KMS-11 (cell line): ENCODE results near the gene AATK.

Source experiments
- H2AFZ ChIP-seq: fragments of 200-600 bp; sonication (generic); 2 replicates; pipeline ENCODE4 v1.6.1; 2016; ENCODE audit warnings: antibody characterized with exemption, mixed run types, low read depth
- H3K27ac ChIP-seq: fragments of 200-600 bp; sonication (generic); 2 replicates; pipeline ENCODE4 v1.6.1; 2016; ENCODE audit warnings: mild to moderate bottlenecking, mixed run types
- H3K27me3 ChIP-seq: fragments of 200-600 bp; sonication (generic); 2 replicates; pipeline ENCODE4 v1.6.1; 2017; ENCODE audit warnings: mild to moderate bottlenecking, low read depth, mixed run types, moderate library complexity; ENCODE audit not compliant: insufficient read depth
- H3K36me3 ChIP-seq: fragments of 200-600 bp; sonication (generic); 2 replicates; pipeline ENCODE4 v1.6.1; 2017; ENCODE audit warnings: mild to moderate bottlenecking, mixed run types; ENCODE audit not compliant: insufficient read depth
- H3K4me1 ChIP-seq: fragments of 200-600 bp; sonication (generic); 2 replicates; pipeline ENCODE4 v1.6.1; 2016; ENCODE audit warnings: mild to moderate bottlenecking, low read depth, mixed run types; ENCODE audit not compliant: poor library complexity, severe bottlenecking
- H3K4me2 ChIP-seq: fragments of 200-600 bp; sonication (generic); 2 replicates; pipeline ENCODE4 v1.7.0; 2016; ENCODE audit warnings: mild to moderate bottlenecking, mixed run types
- H3K4me3 ChIP-seq: fragments of 200-600 bp; sonication (generic); IDR thresholded peaks from 2 replicates; pipeline ENCODE4 v1.6.1; 2017; ENCODE audit warnings: low read depth, low read length, mixed read lengths; ENCODE audit not compliant: insufficient read depth
- H3K79me2 ChIP-seq: fragments of 200-600 bp; sonication (generic); 2 replicates; pipeline ENCODE4 v1.6.1; 2016; ENCODE audit warnings: low read depth, mixed run types; ENCODE audit not compliant: insufficient read depth
- H3K9ac ChIP-seq: fragments of 200-600 bp; sonication (generic); 2 replicates; pipeline ENCODE4 v1.6.1; 2016; ENCODE audit warnings: mild to moderate bottlenecking, mixed run types
- H4K20me1 ChIP-seq: fragments of 200-600 bp; sonication (generic); 2 replicates; pipeline ENCODE4 v1.6.1; 2016; ENCODE audit warnings: mild to moderate bottlenecking, mixed run types; ENCODE audit not compliant: insufficient read depth
- TF ChIP-seq, protein P1 (sequence below): fragments of 200-600 bp; sonication (generic); conservative IDR thresholded peaks from 2 replicates; pipeline ENCODE4 v1.6.1; 2017; ENCODE audit warnings: low read depth, mild to moderate bottlenecking, antibody characterized with exemption, low read length, moderate library complexity, mixed read lengths

AATK gene

DNA sequence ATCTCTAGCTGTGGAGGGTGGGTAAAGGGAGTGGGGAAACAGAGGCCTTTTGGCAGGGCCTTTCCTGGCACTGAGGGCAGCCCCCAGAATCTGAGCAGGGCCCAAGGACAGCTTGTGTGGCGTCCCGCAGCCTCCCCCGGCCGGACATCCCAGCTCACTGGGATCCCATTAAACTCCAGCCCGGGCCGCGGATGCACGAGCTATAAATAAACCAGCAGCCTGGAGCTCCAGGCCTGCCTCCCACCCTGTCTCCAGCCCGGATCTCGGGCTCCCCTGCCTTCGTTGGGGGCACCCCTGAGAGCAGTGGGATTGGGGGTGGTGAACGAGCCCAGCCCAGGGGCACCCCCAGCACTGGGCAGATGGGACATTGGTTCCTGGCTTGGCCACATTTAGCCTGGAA is 13.8 kb upstream of the AATK start:
- Histone ChIP-seq H3K4me1 (no peaks in the 10 kb centered on the region), H3K79me2 (no peaks in the 10 kb centered on the region), H2AFZ (no peak overlapping the region), H3K27me3 (peaks cover 97% of the 10 kb centered on the region), H4K20me1 (no peaks in the 10 kb centered on the region), H3K4me2 (no peak overlapping the region), H3K4me3 (no peak overlapping the region), H3K9ac (no peak overlapping the region), H3K27ac (no peak overlapping the region), H3K36me3 (no peaks in the 10 kb centered on the region)
- TF ChIP-seq, protein P1, sequence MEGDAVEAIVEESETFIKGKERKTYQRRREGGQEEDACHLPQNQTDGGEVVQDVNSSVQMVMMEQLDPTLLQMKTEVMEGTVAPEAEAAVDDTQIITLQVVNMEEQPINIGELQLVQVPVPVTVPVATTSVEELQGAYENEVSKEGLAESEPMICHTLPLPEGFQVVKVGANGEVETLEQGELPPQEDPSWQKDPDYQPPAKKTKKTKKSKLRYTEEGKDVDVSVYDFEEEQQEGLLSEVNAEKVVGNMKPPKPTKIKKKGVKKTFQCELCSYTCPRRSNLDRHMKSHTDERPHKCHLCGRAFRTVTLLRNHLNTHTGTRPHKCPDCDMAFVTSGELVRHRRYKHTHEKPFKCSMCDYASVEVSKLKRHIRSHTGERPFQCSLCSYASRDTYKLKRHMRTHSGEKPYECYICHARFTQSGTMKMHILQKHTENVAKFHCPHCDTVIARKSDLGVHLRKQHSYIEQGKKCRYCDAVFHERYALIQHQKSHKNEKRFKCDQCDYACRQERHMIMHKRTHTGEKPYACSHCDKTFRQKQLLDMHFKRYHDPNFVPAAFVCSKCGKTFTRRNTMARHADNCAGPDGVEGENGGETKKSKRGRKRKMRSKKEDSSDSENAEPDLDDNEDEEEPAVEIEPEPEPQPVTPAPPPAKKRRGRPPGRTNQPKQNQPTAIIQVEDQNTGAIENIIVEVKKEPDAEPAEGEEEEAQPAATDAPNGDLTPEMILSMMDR: no peak

DNA sequence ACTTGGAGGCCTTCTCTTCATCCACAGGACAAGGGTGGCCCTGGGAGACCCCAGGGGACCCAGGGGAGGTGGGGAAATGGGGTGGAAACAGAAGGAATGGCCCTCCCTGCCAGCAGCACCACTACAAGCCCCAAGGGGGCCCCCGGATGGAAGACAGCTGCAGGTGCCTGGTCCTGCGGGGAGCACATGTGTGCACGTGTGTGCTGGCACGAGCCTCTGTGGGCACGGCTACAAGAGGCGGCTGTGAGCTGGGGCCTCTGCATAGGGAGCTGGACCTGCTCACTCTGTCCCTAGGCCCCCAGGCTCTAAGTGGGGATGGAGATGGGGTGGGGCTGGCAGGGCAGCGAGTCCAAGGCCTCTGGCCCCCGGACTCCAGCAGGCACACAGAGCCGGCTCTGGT is 13.2 kb upstream of the AATK start:
- peaks cover 96% of the 10 kb centered on the region for H3K27me3 ChIP-seq
- H3K4me3 ChIP-seq: no peak overlapping the region
- no peaks in the 10 kb centered on the region for H3K79me2 ChIP-seq
- no peak overlapping the region for H2AFZ ChIP-seq
- H3K9ac ChIP-seq: no peak overlapping the region
- TF ChIP-seq, protein P1: no peak
- no peak overlapping the region for H3K27ac ChIP-seq
- H3K4me2 ChIP-seq: no peak overlapping the region
- H3K36me3 ChIP-seq: no peaks in the 10 kb centered on the region
- H4K20me1 ChIP-seq: no peaks in the 10 kb centered on the region
- no peaks in the 10 kb centered on the region for H3K4me1 ChIP-seq

DNA sequence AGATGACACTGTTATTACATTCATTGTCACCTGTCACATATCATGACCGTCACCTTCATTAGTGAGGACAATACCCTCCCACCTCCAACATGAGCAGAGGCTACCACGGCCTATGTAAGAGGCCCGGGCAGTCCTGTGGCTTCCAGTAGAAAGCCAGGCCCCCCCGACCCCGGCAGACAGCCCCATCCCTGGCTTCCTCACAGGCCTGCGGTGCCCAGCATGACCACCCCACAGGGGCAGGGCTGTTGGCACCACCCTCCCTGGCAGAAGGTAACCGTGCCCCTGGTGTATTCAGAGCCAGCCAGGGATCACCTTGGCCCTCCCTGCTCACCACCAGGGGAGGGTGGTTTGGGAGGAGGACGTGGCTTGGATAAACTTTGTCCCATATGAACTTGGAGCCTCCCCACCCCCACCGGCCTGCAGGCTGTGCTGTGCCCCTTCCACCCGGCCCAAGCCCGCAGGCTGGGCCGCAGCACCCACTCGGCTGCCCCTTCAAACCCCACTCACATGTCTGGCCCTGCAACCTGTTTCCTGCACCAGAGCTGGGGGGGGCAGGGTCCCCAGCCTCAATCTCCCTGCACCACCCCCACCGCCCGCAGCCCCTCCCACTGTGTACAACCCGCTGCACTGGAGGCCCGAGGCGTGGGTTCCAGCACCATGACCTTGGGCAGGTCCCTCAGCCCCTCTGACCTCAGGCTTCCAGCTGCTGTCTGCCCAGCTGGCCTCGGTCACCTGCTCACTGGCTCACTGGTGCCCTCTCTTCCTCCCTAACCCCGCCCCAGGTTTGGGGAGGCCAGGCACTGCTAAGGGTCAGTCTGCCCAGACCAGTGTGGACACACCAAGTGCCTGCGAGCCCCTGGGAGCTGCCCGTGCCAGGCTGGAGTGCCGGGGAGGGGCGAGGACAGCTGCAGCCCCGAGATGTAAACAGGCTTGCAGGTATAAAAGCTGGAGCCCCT is 12.4 kb upstream of the AATK start:
- H3K27me3 ChIP-seq: peaks cover 96% of the 10 kb centered on the region
- no peak overlapping the region for H2AFZ ChIP-seq
- H3K4me1 ChIP-seq: no peaks in the 10 kb centered on the region
- TF ChIP-seq, protein P1: no peak
- H3K9ac ChIP-seq: no peak overlapping the region
- no peaks in the 10 kb centered on the region for H4K20me1 ChIP-seq
- no peaks in the 10 kb centered on the region for H3K79me2 ChIP-seq
- no peak overlapping the region for H3K27ac ChIP-seq
- no peak overlapping the region for H3K4me3 ChIP-seq
- no peak overlapping the region for H3K4me2 ChIP-seq
- H3K36me3 ChIP-seq: no peaks in the 10 kb centered on the region

- Histone ChIP-seq H3K4me3 (no peak overlapping the region), H3K4me1 (no peaks in the 10 kb centered on the region), H4K20me1 (no peaks in the 10 kb centered on the region), H3K27ac (no peak overlapping the region), H3K36me3 (no peaks in the 10 kb centered on the region), H3K4me2 (no peak overlapping the region), H3K27me3 (peaks cover 96% of the 10 kb centered on the region), H3K79me2 (no peaks in the 10 kb centered on the region), H2AFZ (no peak overlapping the region), H3K9ac (no peak overlapping the region)
- TF ChIP-seq, protein P1: no peak
Observed at GRCh38 chr17:81176666-81177065, 10.6 kb upstream of the AATK start.
